ENCODE data around the gene SMG6. TPM values are rescaled to one million over a fixed set of nuclear protein-coding genes. Genes with fewer than 3 reads are reported as not detected.

The SMG6 gene
- total and polyA plus RNA-seq, 2 of the 8 experiments (the other 6 are each of a cell fraction or from before 2014, with no cell fraction given): 18.5 to 25.2 TPM

DNA sequence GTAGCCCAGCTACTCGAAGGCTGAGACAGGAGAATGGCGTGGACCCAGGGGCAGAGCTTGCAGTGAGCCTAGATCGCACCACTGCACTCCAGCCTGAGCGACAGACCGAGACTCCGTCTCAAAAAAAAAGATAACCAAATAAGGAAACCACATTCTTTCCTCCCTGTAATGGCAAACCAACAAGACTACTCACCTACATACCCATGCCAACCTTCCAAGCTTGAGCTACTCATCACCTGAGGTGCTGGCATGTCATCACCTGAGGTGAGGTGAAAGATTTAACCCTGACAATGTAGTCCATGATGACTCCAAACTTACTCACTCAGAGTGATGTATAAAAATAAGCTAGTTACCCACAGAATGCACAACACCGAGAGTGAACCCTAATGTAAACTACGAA is 85.2 kb downstream of the SMG6 start (continued):
- TF ChIP-seq, protein P1, sequence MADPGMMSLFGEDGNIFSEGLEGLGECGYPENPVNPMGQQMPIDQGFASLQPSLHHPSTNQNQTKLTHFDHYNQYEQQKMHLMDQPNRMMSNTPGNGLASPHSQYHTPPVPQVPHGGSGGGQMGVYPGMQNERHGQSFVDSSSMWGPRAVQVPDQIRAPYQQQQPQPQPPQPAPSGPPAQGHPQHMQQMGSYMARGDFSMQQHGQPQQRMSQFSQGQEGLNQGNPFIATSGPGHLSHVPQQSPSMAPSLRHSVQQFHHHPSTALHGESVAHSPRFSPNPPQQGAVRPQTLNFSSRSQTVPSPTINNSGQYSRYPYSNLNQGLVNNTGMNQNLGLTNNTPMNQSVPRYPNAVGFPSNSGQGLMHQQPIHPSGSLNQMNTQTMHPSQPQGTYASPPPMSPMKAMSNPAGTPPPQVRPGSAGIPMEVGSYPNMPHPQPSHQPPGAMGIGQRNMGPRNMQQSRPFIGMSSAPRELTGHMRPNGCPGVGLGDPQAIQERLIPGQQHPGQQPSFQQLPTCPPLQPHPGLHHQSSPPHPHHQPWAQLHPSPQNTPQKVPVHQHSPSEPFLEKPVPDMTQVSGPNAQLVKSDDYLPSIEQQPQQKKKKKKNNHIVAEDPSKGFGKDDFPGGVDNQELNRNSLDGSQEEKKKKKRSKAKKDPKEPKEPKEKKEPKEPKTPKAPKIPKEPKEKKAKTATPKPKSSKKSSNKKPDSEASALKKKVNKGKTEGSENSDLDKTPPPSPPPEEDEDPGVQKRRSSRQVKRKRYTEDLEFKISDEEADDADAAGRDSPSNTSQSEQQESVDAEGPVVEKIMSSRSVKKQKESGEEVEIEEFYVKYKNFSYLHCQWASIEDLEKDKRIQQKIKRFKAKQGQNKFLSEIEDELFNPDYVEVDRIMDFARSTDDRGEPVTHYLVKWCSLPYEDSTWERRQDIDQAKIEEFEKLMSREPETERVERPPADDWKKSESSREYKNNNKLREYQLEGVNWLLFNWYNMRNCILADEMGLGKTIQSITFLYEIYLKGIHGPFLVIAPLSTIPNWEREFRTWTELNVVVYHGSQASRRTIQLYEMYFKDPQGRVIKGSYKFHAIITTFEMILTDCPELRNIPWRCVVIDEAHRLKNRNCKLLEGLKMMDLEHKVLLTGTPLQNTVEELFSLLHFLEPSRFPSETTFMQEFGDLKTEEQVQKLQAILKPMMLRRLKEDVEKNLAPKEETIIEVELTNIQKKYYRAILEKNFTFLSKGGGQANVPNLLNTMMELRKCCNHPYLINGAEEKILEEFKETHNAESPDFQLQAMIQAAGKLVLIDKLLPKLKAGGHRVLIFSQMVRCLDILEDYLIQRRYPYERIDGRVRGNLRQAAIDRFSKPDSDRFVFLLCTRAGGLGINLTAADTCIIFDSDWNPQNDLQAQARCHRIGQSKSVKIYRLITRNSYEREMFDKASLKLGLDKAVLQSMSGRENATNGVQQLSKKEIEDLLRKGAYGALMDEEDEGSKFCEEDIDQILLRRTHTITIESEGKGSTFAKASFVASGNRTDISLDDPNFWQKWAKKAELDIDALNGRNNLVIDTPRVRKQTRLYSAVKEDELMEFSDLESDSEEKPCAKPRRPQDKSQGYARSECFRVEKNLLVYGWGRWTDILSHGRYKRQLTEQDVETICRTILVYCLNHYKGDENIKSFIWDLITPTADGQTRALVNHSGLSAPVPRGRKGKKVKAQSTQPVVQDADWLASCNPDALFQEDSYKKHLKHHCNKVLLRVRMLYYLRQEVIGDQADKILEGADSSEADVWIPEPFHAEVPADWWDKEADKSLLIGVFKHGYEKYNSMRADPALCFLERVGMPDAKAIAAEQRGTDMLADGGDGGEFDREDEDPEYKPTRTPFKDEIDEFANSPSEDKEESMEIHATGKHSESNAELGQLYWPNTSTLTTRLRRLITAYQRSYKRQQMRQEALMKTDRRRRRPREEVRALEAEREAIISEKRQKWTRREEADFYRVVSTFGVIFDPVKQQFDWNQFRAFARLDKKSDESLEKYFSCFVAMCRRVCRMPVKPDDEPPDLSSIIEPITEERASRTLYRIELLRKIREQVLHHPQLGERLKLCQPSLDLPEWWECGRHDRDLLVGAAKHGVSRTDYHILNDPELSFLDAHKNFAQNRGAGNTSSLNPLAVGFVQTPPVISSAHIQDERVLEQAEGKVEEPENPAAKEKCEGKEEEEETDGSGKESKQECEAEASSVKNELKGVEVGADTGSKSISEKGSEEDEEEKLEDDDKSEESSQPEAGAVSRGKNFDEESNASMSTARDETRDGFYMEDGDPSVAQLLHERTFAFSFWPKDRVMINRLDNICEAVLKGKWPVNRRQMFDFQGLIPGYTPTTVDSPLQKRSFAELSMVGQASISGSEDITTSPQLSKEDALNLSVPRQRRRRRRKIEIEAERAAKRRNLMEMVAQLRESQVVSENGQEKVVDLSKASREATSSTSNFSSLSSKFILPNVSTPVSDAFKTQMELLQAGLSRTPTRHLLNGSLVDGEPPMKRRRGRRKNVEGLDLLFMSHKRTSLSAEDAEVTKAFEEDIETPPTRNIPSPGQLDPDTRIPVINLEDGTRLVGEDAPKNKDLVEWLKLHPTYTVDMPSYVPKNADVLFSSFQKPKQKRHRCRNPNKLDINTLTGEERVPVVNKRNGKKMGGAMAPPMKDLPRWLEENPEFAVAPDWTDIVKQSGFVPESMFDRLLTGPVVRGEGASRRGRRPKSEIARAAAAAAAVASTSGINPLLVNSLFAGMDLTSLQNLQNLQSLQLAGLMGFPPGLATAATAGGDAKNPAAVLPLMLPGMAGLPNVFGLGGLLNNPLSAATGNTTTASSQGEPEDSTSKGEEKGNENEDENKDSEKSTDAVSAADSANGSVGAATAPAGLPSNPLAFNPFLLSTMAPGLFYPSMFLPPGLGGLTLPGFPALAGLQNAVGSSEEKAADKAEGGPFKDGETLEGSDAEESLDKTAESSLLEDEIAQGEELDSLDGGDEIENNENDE (IDR thresholded peaks at IDR 0.05; ENCODE audit: insufficient replicate concordance, low read length): no peak
- TF ChIP-seq, protein P2, sequence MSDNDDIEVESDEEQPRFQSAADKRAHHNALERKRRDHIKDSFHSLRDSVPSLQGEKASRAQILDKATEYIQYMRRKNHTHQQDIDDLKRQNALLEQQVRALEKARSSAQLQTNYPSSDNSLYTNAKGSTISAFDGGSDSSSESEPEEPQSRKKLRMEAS (IDR thresholded peaks at IDR 0.05): no peak
- TF ChIP-seq BRCA1 (IDR thresholded peaks at IDR 0.05; ENCODE audit: low read depth, low read length) (no peak), KDM4A (IDR thresholded peaks at IDR 0.05; ENCODE audit: low read depth, low read length, severe bottlenecking) (no peak), EZH2 (IDR thresholded peaks at IDR 0.05; ENCODE audit: low read depth, low read length, severe bottlenecking) (no peak), EP300 (IDR thresholded peaks at IDR 0.05; ENCODE audit: borderline replicate concordance in 1 of 2, low read depth in 2 of 2, low read length in 2 of 2) (no peak), CHD2 (IDR thresholded peaks at IDR 0.05; ENCODE audit: low read length) (no peak), SP4 (IDR thresholded peaks at IDR 0.05; ENCODE audit: low read length) (no peak), YY1 (IDR thresholded peaks at IDR 0.05; ENCODE audit: low read depth, low read length) (no peak), SIX5 (IDR thresholded peaks at IDR 0.05; ENCODE audit: low read depth, low read length) (no peak), TAF7 (optimal IDR thresholded peaks at IDR 0.05; ENCODE audit: borderline replicate concordance, low read depth, low read length) (no peak), MAFK (IDR thresholded peaks at IDR 0.05; ENCODE audit: low read depth, low read length) (no peak)
